ENCODE data around the gene AP1M1.

Gene AP1M1

DNA sequence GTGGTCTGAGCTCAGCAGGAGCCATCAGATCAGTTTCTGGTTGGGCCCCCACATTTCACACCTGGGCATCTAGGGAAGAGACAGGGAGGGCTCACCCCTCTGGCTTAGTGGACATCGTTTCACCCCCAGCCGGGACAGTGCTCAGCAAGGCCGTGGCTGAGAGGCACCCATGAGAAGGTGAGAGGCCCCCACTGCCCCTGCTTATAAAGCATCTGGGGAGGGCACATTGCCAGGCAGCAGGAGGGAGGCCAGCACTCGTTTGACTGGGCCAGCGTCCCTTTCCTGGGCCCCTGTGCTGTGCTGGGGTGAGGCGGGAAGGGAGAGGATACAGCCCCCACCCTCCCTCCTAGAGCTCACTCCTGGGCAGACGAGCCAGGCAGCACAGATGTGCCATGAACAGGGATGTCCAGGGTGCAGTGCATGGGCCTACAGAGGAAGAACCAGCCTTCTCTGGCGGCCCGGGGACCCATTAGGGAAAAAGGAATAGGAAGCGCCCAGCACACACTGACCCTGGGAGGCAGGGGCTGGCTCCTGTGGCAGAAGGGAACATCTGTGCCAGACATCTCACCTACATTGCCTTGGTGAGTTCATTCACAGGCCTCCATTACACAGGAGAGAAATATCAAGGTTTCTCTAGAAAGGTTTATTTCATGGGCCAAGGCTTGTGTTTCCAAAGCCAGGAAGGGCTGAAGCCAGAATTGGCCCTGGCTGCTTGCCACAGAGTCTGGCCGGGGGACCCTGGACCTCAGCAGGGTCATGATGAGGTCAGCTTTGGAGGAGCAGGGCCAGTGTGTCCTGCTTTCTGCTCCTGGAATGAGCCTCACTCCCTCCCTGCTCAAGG is 7.7 kb downstream of the AP1M1 start:
- Histone ChIP-seq H3K4me3 (ENCODE audit: low read length) (no peak overlapping the region), H3K4me1 (ENCODE audit: low read length) (peaks cover 35% of the 10 kb centered on the region), H3K4me2 (ENCODE audit: low read length) (no peak overlapping the region), H3K27me3 (ENCODE audit: low read depth, low read length) (no peaks in the 10 kb centered on the region), H3K27ac (ENCODE audit: low read length) (no peak overlapping the region), H3K9ac (ENCODE audit: low read length) (no peak overlapping the region), H3K9me3 (ENCODE audit: insufficient read depth, low read length) (no peaks in the 10 kb centered on the region), H2AFZ (ENCODE audit: low read depth, low read length) (no peak overlapping the region), H3K36me3 (replicated peaks; ENCODE audit: low read depth, low read length) (peaks cover 66% of the 10 kb centered on the region), H4K20me1 (ENCODE audit: insufficient read depth, low read length) (no peaks in the 10 kb centered on the region), H3K79me2 (ENCODE audit: low read length) (peaks cover 31% of the 10 kb centered on the region)
- TF ChIP-seq CTCF (IDR thresholded peaks at IDR 0.05; ENCODE audit: low read depth, low read length) (no peak), EZH2phosphoT487 (IDR thresholded peaks at IDR 0.05; ENCODE audit: low read depth) (no peak)

DNA sequence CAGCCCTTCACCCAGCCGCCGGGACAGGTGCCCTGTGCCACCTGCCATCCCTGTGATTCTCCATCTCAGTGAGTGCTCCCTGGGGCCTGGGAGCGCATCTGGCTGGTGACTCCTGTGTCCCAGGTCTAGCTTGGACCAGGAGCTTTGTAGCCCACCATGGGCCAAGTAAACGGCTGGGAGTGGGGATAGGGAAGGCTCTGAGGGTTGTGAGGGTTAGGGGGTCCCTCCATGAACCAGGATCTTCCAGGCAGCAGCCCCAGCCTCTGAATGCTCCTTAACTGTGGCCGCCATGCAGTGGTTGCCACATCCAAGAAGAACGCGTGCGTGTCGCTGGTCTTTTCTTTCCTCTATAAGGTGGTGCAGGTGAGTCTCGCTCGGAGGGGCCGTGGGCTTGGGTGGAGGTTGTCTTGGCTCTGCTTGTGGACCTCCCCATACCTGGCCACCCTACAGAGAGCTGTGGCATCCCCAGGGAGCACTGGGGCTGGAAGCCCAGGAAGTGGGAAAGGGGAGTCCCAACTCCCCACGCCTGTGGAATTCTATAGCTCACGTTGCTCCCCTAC is 8.4 kb downstream of the AP1M1 start:
- Histone ChIP-seq H2AFZ (ENCODE audit: low read depth, low read length) (no peak overlapping the region), H3K4me1 (ENCODE audit: low read length) (peaks cover 32% of the 10 kb centered on the region)

DNA sequence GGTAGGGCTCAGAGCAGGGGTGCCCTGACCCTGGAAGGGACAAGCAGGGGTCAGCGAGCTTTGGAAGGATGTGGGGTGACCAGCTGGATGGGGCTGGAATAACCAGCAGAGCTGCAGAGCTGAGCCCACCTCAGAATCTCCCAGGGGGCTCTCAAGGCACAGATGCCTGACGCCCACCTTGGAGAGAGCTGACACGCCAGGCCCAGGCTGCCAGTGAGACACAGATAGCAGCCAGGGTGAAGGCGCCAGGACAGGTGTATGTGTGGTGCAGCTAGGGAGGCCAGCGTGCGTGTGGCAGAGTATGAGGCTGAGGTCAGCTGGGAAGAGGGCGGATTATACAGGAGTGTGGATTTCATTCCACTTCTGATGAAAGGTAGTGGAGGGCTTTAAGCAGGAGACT is 8.9 kb downstream of the AP1M1 start:
- TF ChIP-seq CTCF (IDR thresholded peaks at IDR 0.05; ENCODE audit: low read depth, low read length) (no peak), EZH2phosphoT487 (IDR thresholded peaks at IDR 0.05; ENCODE audit: low read depth) (no peak)

More for the DNA sequence above, 8.4 kb downstream of the AP1M1 start:
- Histone ChIP-seq H3K4me3 (ENCODE audit: low read length) (no peak overlapping the region), H3K9me3 (ENCODE audit: insufficient read depth, low read length) (no peaks in the 10 kb centered on the region), H3K36me3 (replicated peaks; ENCODE audit: low read depth, low read length) (peaks cover 65% of the 10 kb centered on the region), H3K27me3 (ENCODE audit: low read depth, low read length) (no peaks in the 10 kb centered on the region), H3K4me2 (ENCODE audit: low read length) (no peak overlapping the region), H4K20me1 (ENCODE audit: insufficient read depth, low read length) (no peaks in the 10 kb centered on the region), H3K79me2 (ENCODE audit: low read length) (peaks cover 24% of the 10 kb centered on the region), H3K27ac (ENCODE audit: low read length) (no peak overlapping the region), H3K9ac (ENCODE audit: low read length) (no peak overlapping the region)
- TF ChIP-seq EZH2phosphoT487 (IDR thresholded peaks at IDR 0.05; ENCODE audit: low read depth) (no peak), CTCF (IDR thresholded peaks at IDR 0.05; ENCODE audit: low read depth, low read length) (no peak)

GRCh38 chr19:16207063-16207462 is 9.4 kb downstream of the AP1M1 start:
- H3K9ac ChIP-seq (ENCODE audit: low read length): no peak overlapping the region
- H3K4me3 ChIP-seq (ENCODE audit: low read length): no peak overlapping the region
- H3K4me2 ChIP-seq (ENCODE audit: low read length): no peak overlapping the region
- H3K27ac ChIP-seq (ENCODE audit: low read length): no peak overlapping the region
- TF ChIP-seq EZH2phosphoT487 (IDR thresholded peaks at IDR 0.05; ENCODE audit: low read depth) (no peak), CTCF (IDR thresholded peaks at IDR 0.05; ENCODE audit: low read depth, low read length) (no peak)
- peaks cover 25% of the 10 kb centered on the region for H3K4me1 ChIP-seq (ENCODE audit: low read length)
- no peaks in the 10 kb centered on the region for H4K20me1 ChIP-seq (ENCODE audit: insufficient read depth, low read length)
- H3K27me3 ChIP-seq (ENCODE audit: low read depth, low read length): no peaks in the 10 kb centered on the region
- peaks cover 19% of the 10 kb centered on the region for H3K79me2 ChIP-seq (ENCODE audit: low read length)
- H2AFZ ChIP-seq (ENCODE audit: low read depth, low read length): no peak overlapping the region
- peaks cover 71% of the 10 kb centered on the region for H3K36me3 ChIP-seq (replicated peaks; ENCODE audit: low read depth, low read length)
- no peaks in the 10 kb centered on the region for H3K9me3 ChIP-seq (ENCODE audit: insufficient read depth, low read length)

More for the DNA sequence above, 8.9 kb downstream of the AP1M1 start:
- Histone ChIP-seq H3K9me3 (ENCODE audit: insufficient read depth, low read length) (no peaks in the 10 kb centered on the region), H3K79me2 (ENCODE audit: low read length) (peaks cover 22% of the 10 kb centered on the region), H3K4me1 (ENCODE audit: low read length) (peaks cover 29% of the 10 kb centered on the region), H3K4me2 (ENCODE audit: low read length) (no peak overlapping the region), H2AFZ (ENCODE audit: low read depth, low read length) (no peak overlapping the region), H3K27ac (ENCODE audit: low read length) (no peak overlapping the region), H3K9ac (ENCODE audit: low read length) (no peak overlapping the region), H3K27me3 (ENCODE audit: low read depth, low read length) (no peaks in the 10 kb centered on the region), H4K20me1 (ENCODE audit: insufficient read depth, low read length) (no peaks in the 10 kb centered on the region), H3K4me3 (ENCODE audit: low read length) (no peak overlapping the region), H3K36me3 (replicated peaks; ENCODE audit: low read depth, low read length) (peaks cover 70% of the 10 kb centered on the region)

Measured in OCI-LY3 (cell line).